HepG2 (cell line): ENCODE data around the gene P3H3. TPM values are rescaled to one million over a fixed set of nuclear protein-coding genes. Genes with fewer than 3 reads are reported as not detected.
A peak's percentile ranks its signal among the peaks of the same experiment; 100 is the strongest.

Source experiments
- BCL3 ChIP-seq: sonication (generic); formaldehyde crosslinking; IDR thresholded peaks from 2 replicates; pipeline ENCODE4 v1.5.1; 2020; ENCODE audit warnings: mild to moderate bottlenecking, missing genetic modification reagents, moderate library complexity
- EHMT2 ChIP-seq: fragments of 200-600 bp; sonication (generic); IDR thresholded peaks from 2 replicates; pipeline ENCODE4 v1.7.0; 2017; ENCODE audit warnings: antibody characterized with exemption, low read depth, low read length, borderline replicate concordance
- GZF1 ChIP-seq: sonication (generic); formaldehyde crosslinking; IDR thresholded peaks from 2 replicates; pipeline ENCODE4 v1.5.1; 2020; ENCODE audit warnings: mild to moderate bottlenecking, missing genetic modification reagents
- IKZF5 ChIP-seq: IDR thresholded peaks from 2 replicates; pipeline ENCODE4 v1.6.1; 2018; ENCODE audit warnings: missing genetic modification reagents, mild to moderate bottlenecking, missing compliant biosample characterization
- MYNN ChIP-seq: sonication (generic); formaldehyde crosslinking; IDR thresholded peaks from 2 replicates; pipeline ENCODE4 v1.4.0; 2020; ENCODE audit warnings: mild to moderate bottlenecking, low read depth, missing genetic modification reagents
- PBX3 ChIP-seq: sonication (generic); formaldehyde crosslinking; IDR thresholded peaks from 2 replicates; pipeline ENCODE4 v1.8.1; 2023; ENCODE audit warnings: missing genetic modification reagents, inconsistent platforms, borderline replicate concordance
- SMAD3 ChIP-seq: sonication (generic); formaldehyde crosslinking; IDR thresholded peaks from 2 replicates; pipeline ENCODE4 v1.4.0; 2020; ENCODE audit warnings: missing genetic modification reagents
- SMARCE1 ChIP-seq: fragments of 450-650 bp; IDR thresholded peaks from 2 replicates; pipeline ENCODE4 v1.6.1; 2017; ENCODE audit warnings: borderline replicate concordance
- TAF1 ChIP-seq: sonication (generic); formaldehyde crosslinking; IDR thresholded peaks from 2 replicates; pipeline ENCODE4 v1.4.0; 2020; ENCODE audit warnings: missing genetic modification reagents
- TBP ChIP-seq: sonication (generic); formaldehyde crosslinking; IDR thresholded peaks from 2 replicates; pipeline ENCODE4 v1.5.0; 2020; ENCODE audit warnings: missing genetic modification reagents
- ZGPAT ChIP-seq: IDR thresholded peaks from 2 replicates; pipeline ENCODE4 v1.6.1; 2016; ENCODE audit warnings: mild to moderate bottlenecking
- ZNF101 ChIP-seq: sonication (generic); formaldehyde crosslinking; IDR thresholded peaks from 2 replicates; pipeline ENCODE4 v1.4.0; 2020; ENCODE audit warnings: mild to moderate bottlenecking, low read depth, missing genetic modification reagents, borderline replicate concordance
- ZNF235 ChIP-seq: sonication (generic); formaldehyde crosslinking; IDR thresholded peaks from 2 replicates; pipeline ENCODE4 v1.8.1; 2023; ENCODE audit warnings: mild to moderate bottlenecking, missing genetic modification reagents, borderline replicate concordance
- ZNF33A ChIP-seq: sonication (generic); formaldehyde crosslinking; IDR thresholded peaks from 2 replicates; pipeline ENCODE4 v1.5.1; 2020; ENCODE audit warnings: missing genetic modification reagents, mild to moderate bottlenecking, moderate library complexity, borderline replicate concordance
- ZNF362 ChIP-seq: sonication (generic); formaldehyde crosslinking; IDR thresholded peaks from 2 replicates; pipeline ENCODE4 v1.4.0; 2020; ENCODE audit warnings: missing genetic modification reagents, mild to moderate bottlenecking, borderline replicate concordance
- ZNF513 ChIP-seq: sonication (generic); formaldehyde crosslinking; conservative IDR thresholded peaks from 2 replicates; pipeline ENCODE4 v1.5.0; 2020; ENCODE audit warnings: missing genetic modification reagents
- ZSCAN21 ChIP-seq: sonication (generic); formaldehyde crosslinking; IDR thresholded peaks from 2 replicates; pipeline ENCODE4 v1.8.0; 2022; ENCODE audit warnings: mild to moderate bottlenecking, missing genetic modification reagents, moderate library complexity, borderline replicate concordance
- ZSCAN5A ChIP-seq: sonication (generic); formaldehyde crosslinking; IDR thresholded peaks from 2 replicates; pipeline ENCODE4 v1.8.0; 2022; ENCODE audit warnings: mild to moderate bottlenecking, missing genetic modification reagents, borderline replicate concordance
- polyA plus RNA-seq, 8 experiments: library from polyadenylated mRNA; depleted of rRNA in 3 of 8; stranded (reverse) in 7 of 8; unstranded in 1 of 8; fragments of >200 nt; fragmentation: Illumina TruSeq in 4 of 8; extraction: Trizol in 4 of 8; gene quantifications; 2 replicates each; pipeline versions ENCODE4 v1.2.1 to v1.2.3, GENCODE V29; 2011 to 2016; ENCODE audit warnings: low read depth in 4 of 8, missing spikeins in 1 of 8, mixed read lengths in 1 of 8; ENCODE audit not compliant: insufficient read depth in 1 of 8
- total RNA-seq, 5 experiments: library from RNA; depleted of rRNA; stranded (reverse); fragments of >200 nt; fragmentation: Illumina TruSeq; extraction: Trizol; gene quantifications; 2 replicates each; pipeline ENCODE4 v1.2.3, GENCODE V29; 2016; ENCODE audit warnings: low read depth in 1 of 5

Gene P3H3
- total and polyA plus RNA-seq, 2 of the 13 experiments (the other 11 are each of a cell fraction or from before 2014, with no cell fraction given), result 20.1 to 20.5 TPM

GRCh38 chr12:6867413-6868210 lies 39.4 kb downstream of the P3H3 start, which contains the start of gene TPI1 (continued):
- no peak for TF ChIP-seq ZNF513 (CRISPR knock-in tag)
- no peak for TF ChIP-seq EHMT2
- no peak for TF ChIP-seq SMARCE1
- no peak for TF ChIP-seq ZNF101 (CRISPR knock-in tag)
- TF ChIP-seq SMAD3 (CRISPR knock-in tag), result 0 out of 2 replicates have a peak, but pooled peaks have one; percentile 54
- peak; percentile 50; the same call in 1 of the 2 replicates for TF ChIP-seq GZF1 (CRISPR knock-in tag)
- TF ChIP-seq ZSCAN5A, result no peak
- no peak for TF ChIP-seq ZNF362
- peak; percentile 59 for TF ChIP-seq ZGPAT (CRISPR knock-in tag)
- peak; percentile 34; the same call in 1 of the 2 replicates for TF ChIP-seq BCL3 (CRISPR knock-in tag)
- no peak for TF ChIP-seq ZNF33A
- peak; percentile 62; the same call in 1 of the 2 replicates for TF ChIP-seq ZSCAN21
- peak; percentile 57; the same call in 1 of the 2 replicates for TF ChIP-seq PBX3
- peak; percentile 57 for TF ChIP-seq IKZF5
- no peak; the same call in 1 of the 2 replicates for TF ChIP-seq ZNF235 (CRISPR knock-in tag)
- no peak for TF ChIP-seq TBP (CRISPR knock-in tag)
- TF ChIP-seq MYNN (CRISPR knock-in tag), result no peak
- peak; percentile 96 for TF ChIP-seq TAF1
